A673 (cell line): ENCODE results near the gene ARHGAP6. TPM values are rescaled to one million over a fixed set of nuclear protein-coding genes. Genes with fewer than 3 reads are reported as not detected.
A peak's percentile ranks its signal among the peaks of the same experiment; 100 is the strongest.

ENCODE experiments used
- BruUV-seq: library from RNA; stranded (reverse); fragments of 400-500 nt; replicated peaks from 2 replicates; lab custom pipeline; 2021; lab: Mats Ljungman, UMichigan
- CTCF ChIA-PET: fragments of 300-600 bp; sonication (Branson Sonifier 250); formaldehyde crosslinking; loops from one replicate; lab custom pipeline; 2022; ENCODE audit warnings: antibody characterized with exemption; lab: Charles Lee
- POLR2A ChIA-PET: fragments of 300-600 bp; sonication (Branson Sonifier 250); formaldehyde crosslinking; loops from one replicate; lab custom pipeline; 2022; ENCODE audit warnings: antibody characterized with exemption; ENCODE audit not compliant: low non-redundant PET; lab: Charles Lee
- DNase-seq: peaks from one replicate; pipeline ENCODE4 v3.0.0-alpha.2; 2015; ENCODE audit warnings: low spot score
- H3K27ac ChIP-seq: fragments of 200-600 bp; sonication (generic); 2 replicates; pipeline ENCODE4 v1.5.1; 2016; ENCODE audit warnings: mixed run types, low read depth, mild to moderate bottlenecking, mixed read lengths, antibody characterized with exemption, low read length; ENCODE audit not compliant: poor library complexity, severe bottlenecking
- H3K27me3 ChIP-seq: fragments of 200-600 bp; sonication (generic); replicated peaks from 2 replicates; pipeline ENCODE4 v1.6.1; 2017; ENCODE audit warnings: mixed run types, low read depth, mild to moderate bottlenecking, mixed read lengths, antibody characterized with exemption, low read length; ENCODE audit not compliant: insufficient read depth, poor library complexity
- H3K36me3 ChIP-seq: fragments of 200-600 bp; sonication (generic); 2 replicates; pipeline ENCODE4 v1.6.1; 2016; ENCODE audit warnings: mixed run types, mild to moderate bottlenecking, mixed read lengths, antibody characterized with exemption, low read length; ENCODE audit not compliant: insufficient read depth, poor library complexity, severe bottlenecking
- H3K4me1 ChIP-seq: fragments of 200-600 bp; sonication (generic); 2 replicates; pipeline ENCODE4 v1.6.1; 2017; ENCODE audit warnings: mixed run types, mild to moderate bottlenecking, mixed read lengths, antibody characterized with exemption, low read length; ENCODE audit not compliant: insufficient read depth, poor library complexity, severe bottlenecking
- H3K4me3 ChIP-seq: fragments of 200-600 bp; sonication (generic); 2 replicates; pipeline ENCODE4 v1.5.1; 2016; ENCODE audit warnings: low read depth, mixed run types, mild to moderate bottlenecking, mixed read lengths, low read length; ENCODE audit not compliant: poor library complexity, severe bottlenecking
- H3K9me3 ChIP-seq: fragments of 200-600 bp; sonication (generic); 2 replicates; pipeline ENCODE4 v1.6.1; 2016; ENCODE audit warnings: mixed run types, low read depth, mild to moderate bottlenecking, mixed read lengths, antibody characterized with exemption, low read length; ENCODE audit not compliant: poor library complexity, severe bottlenecking
- EZH2 ChIP-seq: fragments of 200-600 bp; sonication (generic); IDR thresholded peaks from 2 replicates; pipeline ENCODE4 v1.6.1; 2017; ENCODE audit warnings: borderline replicate concordance, low read depth, mild to moderate bottlenecking, mixed read lengths, antibody characterized with exemption, low read length; ENCODE audit not compliant: poor library complexity, severe bottlenecking
- intact Hi-C: fragments of 100-400 bp; cut with micrococcal nuclease; formaldehyde crosslinking; loops from one replicate; pipeline ENCODE4 v1.10.0; 2022; ENCODE audit not compliant: unreplicated experiment
- total RNA-seq: library from RNA; stranded (reverse); gene quantifications from 2 replicates; pipeline ENCODE4 v1.2.3, GENCODE V29; 2021
- TF ChIP-seq, protein P1 (sequence below): fragments of 300-800, 200-600 bp; sonication (generic); conservative IDR thresholded peaks from 2 replicates; pipeline ENCODE4 v1.5.1; 2017; ENCODE audit warnings: low read depth, mild to moderate bottlenecking, antibody characterized with exemption, low read length, moderate library complexity, mixed read lengths

Gene ARHGAP6
- total RNA-seq, 1 experiment from 2014 or later, result not detected

DNA sequence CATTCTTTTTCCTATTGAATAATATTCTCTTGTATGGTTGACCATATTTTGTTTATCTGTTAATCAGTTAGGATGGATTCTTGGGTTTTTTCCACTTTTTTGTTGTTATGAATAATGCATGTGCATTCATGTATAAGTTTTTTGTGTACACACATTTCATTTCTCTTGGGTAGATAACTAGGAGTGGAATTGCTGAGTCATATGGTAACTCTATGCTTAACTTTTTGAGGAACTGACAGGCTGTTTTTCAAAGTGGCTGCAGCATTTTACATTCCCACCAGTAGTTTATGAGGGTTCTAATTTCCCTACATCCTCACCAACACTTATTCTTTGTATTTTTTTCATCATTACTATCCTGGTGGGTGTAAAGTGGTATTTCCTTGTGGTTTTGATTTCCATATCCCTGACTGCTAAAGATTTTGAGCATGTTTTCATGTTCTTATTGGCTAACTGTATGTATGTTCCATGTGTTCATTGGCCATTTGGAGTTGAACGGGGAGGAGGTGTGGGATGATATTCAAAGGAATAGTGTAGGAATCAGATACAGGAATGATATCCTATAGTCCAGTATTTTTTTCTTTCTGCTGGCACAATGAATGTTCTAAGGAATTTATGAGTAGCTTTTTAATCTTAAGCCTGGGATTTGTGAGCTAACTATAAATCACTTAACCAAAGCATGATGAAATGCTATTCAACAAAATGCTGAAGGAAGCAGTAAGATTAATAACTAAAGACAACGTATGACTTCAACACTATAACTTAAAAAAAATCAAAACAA lies 258.2 kb downstream of the ARHGAP6 start:
- Histone ChIP-seq H3K9me3 (no peaks in the 10 kb centered on the region), H3K36me3 (no peaks in the 10 kb centered on the region), H3K4me3 (no peak overlapping the region), H3K4me1 (no peaks in the 10 kb centered on the region), H3K27ac (no peak overlapping the region), H3K27me3 (peaks cover 3% of the 10 kb centered on the region)
- TF ChIP-seq EZH2, result no peak
- TF ChIP-seq, protein P1, sequence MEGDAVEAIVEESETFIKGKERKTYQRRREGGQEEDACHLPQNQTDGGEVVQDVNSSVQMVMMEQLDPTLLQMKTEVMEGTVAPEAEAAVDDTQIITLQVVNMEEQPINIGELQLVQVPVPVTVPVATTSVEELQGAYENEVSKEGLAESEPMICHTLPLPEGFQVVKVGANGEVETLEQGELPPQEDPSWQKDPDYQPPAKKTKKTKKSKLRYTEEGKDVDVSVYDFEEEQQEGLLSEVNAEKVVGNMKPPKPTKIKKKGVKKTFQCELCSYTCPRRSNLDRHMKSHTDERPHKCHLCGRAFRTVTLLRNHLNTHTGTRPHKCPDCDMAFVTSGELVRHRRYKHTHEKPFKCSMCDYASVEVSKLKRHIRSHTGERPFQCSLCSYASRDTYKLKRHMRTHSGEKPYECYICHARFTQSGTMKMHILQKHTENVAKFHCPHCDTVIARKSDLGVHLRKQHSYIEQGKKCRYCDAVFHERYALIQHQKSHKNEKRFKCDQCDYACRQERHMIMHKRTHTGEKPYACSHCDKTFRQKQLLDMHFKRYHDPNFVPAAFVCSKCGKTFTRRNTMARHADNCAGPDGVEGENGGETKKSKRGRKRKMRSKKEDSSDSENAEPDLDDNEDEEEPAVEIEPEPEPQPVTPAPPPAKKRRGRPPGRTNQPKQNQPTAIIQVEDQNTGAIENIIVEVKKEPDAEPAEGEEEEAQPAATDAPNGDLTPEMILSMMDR, result no peak
- BruUV-seq, result no TSS peak
- DNase-seq, result peak; percentile 4
- ChIA-PET CTCF (no interaction called here), POLR2A (no interaction called here)
- intact Hi-C loops, result no loop called here

DNA sequence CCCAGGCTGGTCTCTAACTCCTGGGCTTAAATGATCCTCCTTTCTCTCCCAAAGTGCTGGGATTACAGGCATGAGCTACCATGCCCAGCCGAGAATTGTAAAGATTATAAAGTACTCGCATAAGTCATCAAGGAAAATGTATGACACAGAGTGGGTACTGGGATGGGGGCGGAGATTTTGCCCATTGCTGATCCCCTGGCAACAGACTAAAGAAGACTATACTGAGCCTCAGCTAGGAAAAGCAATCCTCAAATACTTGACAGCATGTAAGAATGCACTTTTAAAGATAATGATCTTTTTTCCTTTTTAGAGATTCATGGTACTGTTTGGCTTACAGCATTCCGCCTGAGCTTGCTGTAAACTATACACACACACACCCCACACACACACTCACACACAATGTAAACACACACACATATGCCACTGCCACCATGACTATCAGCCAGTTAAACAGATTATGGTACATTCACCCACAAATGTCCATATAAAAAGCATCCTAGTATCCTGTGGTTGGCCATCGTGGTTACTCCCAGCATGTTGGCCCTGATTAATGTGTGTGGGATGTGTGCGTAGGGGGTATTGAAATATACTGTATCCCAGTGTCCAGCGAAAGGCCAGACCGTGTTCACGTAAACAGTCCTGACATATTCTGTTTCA lies 259.5 kb downstream of the ARHGAP6 start:
- POLR2A ChIA-PET, result no interaction called here
- H3K27ac ChIP-seq, result no peak overlapping the region
- no peaks in the 10 kb centered on the region for H3K9me3 ChIP-seq
- intact Hi-C loops, result no loop called here
- peaks cover 3% of the 10 kb centered on the region for H3K27me3 ChIP-seq
- CTCF ChIA-PET, result no interaction called here
- no peaks in the 10 kb centered on the region for H3K4me1 ChIP-seq
- no peak for TF ChIP-seq EZH2
- TF ChIP-seq, protein P1, result no peak
- no TSS peak for BruUV-seq
- H3K36me3 ChIP-seq, result no peaks in the 10 kb centered on the region
- DNase-seq, result no peak
- H3K4me3 ChIP-seq, result no peak overlapping the region

- CTCF ChIA-PET, result no interaction called here
Observed at GRCh38 chrX:11403631-11404030, 262.1 kb downstream of the ARHGAP6 start.

More at GRCh38 chrX:11403631-11404030, 262.1 kb downstream of the ARHGAP6 start:
- POLR2A ChIA-PET, result no interaction called here
- intact Hi-C loops, result no loop called here
- Histone ChIP-seq H3K9me3 (no peaks in the 10 kb centered on the region), H3K36me3 (no peaks in the 10 kb centered on the region), H3K27ac (no peak overlapping the region), H3K4me3 (no peak overlapping the region), H3K4me1 (no peaks in the 10 kb centered on the region), H3K27me3 (peaks cover 4% of the 10 kb centered on the region)
- DNase-seq, result no peak
- no TSS peak for BruUV-seq
- TF ChIP-seq, protein P1, result no peak
- no peak for TF ChIP-seq EZH2
